Osteoblast (primary cell): ENCODE data around the gene COG5. TPM values are rescaled to one million over a fixed set of nuclear protein-coding genes. Genes with fewer than 3 reads are reported as not detected.

Experiments used
- DNase-seq: peaks from one replicate; pipeline ENCODE4 v3.0.0; 2011; ENCODE audit warnings: low spot score, mixed read lengths; ENCODE audit not compliant: insufficient read length; ENCODE audit errors: missing footprints
- H2AFZ ChIP-seq: 2 replicates; pipeline ENCODE4 v1.6.0; 2011; ENCODE audit warnings: mild to moderate bottlenecking, low read length
- H3K27ac ChIP-seq: 2 replicates; pipeline ENCODE4 v1.5.1; 2011; ENCODE audit warnings: mild to moderate bottlenecking, low read depth, low read length, moderate library complexity
- H3K27me3 ChIP-seq: 2 replicates; pipeline ENCODE4 v1.6.0; 2012; ENCODE audit warnings: mild to moderate bottlenecking, control low read depth, inconsistent platforms, low read length, moderate library complexity; ENCODE audit not compliant: insufficient read depth
- H3K36me3 ChIP-seq: 2 replicates; pipeline ENCODE4 v1.5.1; 2011; ENCODE audit warnings: mild to moderate bottlenecking, low read length, control low read depth, moderate library complexity; ENCODE audit not compliant: insufficient read depth
- H3K4me1 ChIP-seq: 2 replicates; pipeline ENCODE4 v1.5.1; 2011; ENCODE audit warnings: mild to moderate bottlenecking, low read length, control low read depth, moderate library complexity; ENCODE audit not compliant: insufficient read depth
- H3K4me2 ChIP-seq: 2 replicates; pipeline ENCODE4 v1.6.0; 2011; ENCODE audit warnings: mild to moderate bottlenecking, low read length; ENCODE audit not compliant: insufficient read depth
- H3K4me3 ChIP-seq: fragments of 200-600 bp; sonication (generic); 3 replicates; pipeline ENCODE4 v1.5.1; 2012; ENCODE audit warnings: mild to moderate bottlenecking, low read length, inconsistent platforms; ENCODE audit not compliant: insufficient read depth
- H3K79me2 ChIP-seq: 2 replicates; pipeline ENCODE4 v1.6.0; 2012; ENCODE audit warnings: mild to moderate bottlenecking, low read length, control low read depth, inconsistent platforms; ENCODE audit not compliant: insufficient read depth
- H3K9me3 ChIP-seq: 2 replicates; pipeline ENCODE4 v1.5.1; 2011; ENCODE audit warnings: low read depth, low read length, control low read depth
- H4K20me1 ChIP-seq: 2 replicates; pipeline ENCODE4 v1.6.0; 2012; ENCODE audit warnings: mild to moderate bottlenecking, low read length, control low read depth; ENCODE audit not compliant: insufficient read depth
- CTCF ChIP-seq: IDR thresholded peaks from 2 replicates; pipeline ENCODE4 v1.5.1; 2011; ENCODE audit warnings: mild to moderate bottlenecking, low read depth, low read length, moderate library complexity; ENCODE audit errors: extremely low read depth
- total RNA-seq: library from RNA; depleted of rRNA; stranded (reverse); fragments of >200 nt; gene quantifications from 2 replicates; pipeline ENCODE4 v1.2.3, GENCODE V29; 2012

COG5 gene
- total RNA-seq, 1 donor = 29.7 TPM

GRCh38 chr7:107606303-107606702, 42.6 kb upstream of the COG5 start:
- Histone ChIP-seq H3K27me3 (no peaks in the 10 kb centered on the region), H3K4me2 (no peak overlapping the region), H4K20me1 (no peaks in the 10 kb centered on the region), H3K4me1 (no peaks in the 10 kb centered on the region), H3K36me3 (peaks cover 17% of the 10 kb centered on the region), H3K9me3 (no peaks in the 10 kb centered on the region), H3K79me2 (no peaks in the 10 kb centered on the region), H2AFZ (no peak overlapping the region), H3K27ac (no peak overlapping the region), H3K4me3 (no peak overlapping the region)
- DNase-seq = no peak
- TF ChIP-seq CTCF = no peak

GRCh38 chr7:107605218-107605815, 41.6 kb upstream of the COG5 start:
- H3K9me3 ChIP-seq = no peaks in the 10 kb centered on the region
- H3K27ac ChIP-seq = no peak overlapping the region
- H3K4me2 ChIP-seq = no peak overlapping the region
- H4K20me1 ChIP-seq = no peaks in the 10 kb centered on the region
- no peaks in the 10 kb centered on the region for H3K4me1 ChIP-seq
- TF ChIP-seq CTCF = no peak
- no peak overlapping the region for H3K4me3 ChIP-seq
- H2AFZ ChIP-seq = no peak overlapping the region
- DNase-seq = no peak
- no peaks in the 10 kb centered on the region for H3K27me3 ChIP-seq
- peaks cover 17% of the 10 kb centered on the region for H3K36me3 ChIP-seq
- no peaks in the 10 kb centered on the region for H3K79me2 ChIP-seq

GRCh38 chr7:107600816-107601215, 37.1 kb upstream of the COG5 start:
- TF ChIP-seq CTCF = no peak
- Histone ChIP-seq H3K27me3 (no peaks in the 10 kb centered on the region), H4K20me1 (no peaks in the 10 kb centered on the region), H3K4me2 (no peak overlapping the region), H3K27ac (no peak overlapping the region), H3K79me2 (no peaks in the 10 kb centered on the region), H3K4me1 (peaks cover 2% of the 10 kb centered on the region), H2AFZ (no peak overlapping the region), H3K4me3 (no peak overlapping the region), H3K9me3 (no peaks in the 10 kb centered on the region), H3K36me3 (peaks cover 34% of the 10 kb centered on the region)
- DNase-seq = no peak

- Histone ChIP-seq H2AFZ (no peak overlapping the region), H3K4me2 (no peak overlapping the region), H3K27me3 (no peaks in the 10 kb centered on the region), H4K20me1 (no peaks in the 10 kb centered on the region), H3K9me3 (no peaks in the 10 kb centered on the region), H3K4me3 (no peak overlapping the region), H3K79me2 (no peaks in the 10 kb centered on the region), H3K4me1 (peaks cover 15% of the 10 kb centered on the region), H3K36me3 (peaks cover 33% of the 10 kb centered on the region), H3K27ac (no peak overlapping the region)
- no peak for TF ChIP-seq CTCF
- no peak for DNase-seq
These were observed 35.5 kb upstream of the COG5 start for GRCh38 chr7:107599262-107599661.
